IPS-NIHi7 (cell line): Measurements from ENCODE around the gene OTUD1.
"Not testable (repeated sequence)": the region's sequence is repeated elsewhere in the genome, so short reads cannot be mapped to it uniquely, and the experiment has no call there.

Experiments
- DNase-seq: peaks from one replicate; pipeline ENCODE4 v3.0.0; 2012; ENCODE audit warnings: mixed read lengths; ENCODE audit errors: extremely low spot score

The OTUD1 gene

GRCh38 chr10:23438547-23439451, at the start of gene OTUD1:
Gene OTUD1 (plus strand): TSS chr10:23439075. CDS start chr10:23439458, 383 bp downstream.
- DNase-seq, result peak; percentile 93

GRCh38 chr10:23390408-23390807, 48.5 kb upstream of the OTUD1 start:
- not testable (repeated sequence) for DNase-seq

DNA sequence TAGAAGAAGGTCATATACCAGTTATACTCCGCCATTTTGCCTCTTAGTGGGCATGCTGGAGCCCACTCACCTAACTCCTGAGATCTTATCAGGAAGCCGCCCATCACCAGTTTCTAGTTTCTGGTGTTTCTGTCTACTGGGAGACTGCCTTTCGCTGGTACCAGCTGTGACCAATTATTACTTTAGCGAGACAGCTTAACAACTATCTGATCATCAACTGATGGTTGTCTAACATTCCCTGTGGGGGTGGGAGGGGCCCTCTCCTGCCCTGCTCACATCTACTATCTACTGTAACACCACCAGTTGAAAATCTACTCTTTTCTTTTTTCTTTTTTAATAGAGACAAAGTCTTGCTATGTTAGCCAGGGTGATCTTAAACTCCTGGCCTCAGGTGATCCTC, 48.1 kb upstream of the OTUD1 start:
- DNase-seq, result no peak

- no peak for DNase-seq
Observed at GRCh38 chr10:23391821-23392220, 47.1 kb upstream of the OTUD1 start.

GRCh38 chr10:23395017-23395416, 43.9 kb upstream of the OTUD1 start:
- DNase-seq, result no peak

DNA sequence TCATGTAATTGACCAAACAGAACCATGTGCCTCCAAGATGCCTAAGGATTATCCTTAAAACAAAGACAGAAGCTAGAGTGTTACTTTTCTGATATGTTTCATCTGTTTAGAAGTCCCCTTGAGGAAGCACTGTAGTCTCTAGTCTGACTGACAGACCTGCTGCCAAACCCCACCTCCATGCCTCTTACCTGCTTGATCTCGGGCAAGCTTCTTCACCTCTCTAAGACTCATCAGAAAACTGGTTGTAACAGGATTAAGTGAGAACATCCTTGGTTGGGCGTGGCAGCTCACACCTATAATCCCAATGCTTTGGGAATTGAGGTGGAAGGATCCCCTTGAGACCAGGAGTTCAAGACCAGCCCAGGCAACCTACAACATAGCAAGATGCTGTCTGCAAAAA, 42.2 kb upstream of the OTUD1 start:
- no peak for DNase-seq

- DNase-seq, result no peak
Observed at GRCh38 chr10:23399701-23400144, 39.2 kb upstream of the OTUD1 start.

DNA sequence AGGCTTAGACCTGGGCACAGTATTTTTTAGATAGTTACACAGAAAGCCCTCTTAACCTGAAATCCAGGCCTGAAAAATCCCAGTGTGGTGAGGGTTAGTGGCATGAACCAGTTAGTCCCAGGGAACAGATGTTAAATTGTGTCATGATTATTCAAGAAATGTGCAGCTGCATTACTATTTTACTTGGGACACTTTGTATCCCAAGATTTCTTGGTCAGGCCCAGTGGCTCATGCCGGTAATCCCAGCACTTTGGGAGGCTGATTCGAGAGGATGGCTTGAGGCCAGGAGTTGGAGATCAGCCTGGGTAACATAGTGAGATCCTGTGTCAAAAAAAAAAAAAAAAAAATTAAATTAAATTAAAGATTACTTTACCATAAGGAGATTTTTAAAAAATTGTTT, 36.0 kb upstream of the OTUD1 start:
- DNase-seq, result no peak

DNA sequence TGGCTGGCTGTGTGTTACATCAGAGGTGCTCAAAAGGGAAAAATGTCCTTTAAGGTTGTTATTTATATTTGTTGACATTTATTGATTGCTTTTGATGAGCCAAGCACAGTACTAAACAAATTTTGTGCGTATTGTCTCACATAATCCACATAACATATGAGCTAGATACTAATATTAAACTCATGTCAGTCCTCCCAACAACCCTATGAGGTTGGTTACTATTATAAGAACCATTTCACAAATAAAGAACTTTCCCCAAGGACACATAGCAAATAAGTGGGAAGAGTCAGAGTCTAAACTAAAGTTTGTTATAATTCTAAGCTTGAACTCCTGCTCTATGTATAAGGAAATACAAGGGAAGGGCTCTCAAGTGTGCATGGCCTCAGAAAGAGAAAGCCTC, 35.6 kb upstream of the OTUD1 start:
- DNase-seq, result no peak

DNA sequence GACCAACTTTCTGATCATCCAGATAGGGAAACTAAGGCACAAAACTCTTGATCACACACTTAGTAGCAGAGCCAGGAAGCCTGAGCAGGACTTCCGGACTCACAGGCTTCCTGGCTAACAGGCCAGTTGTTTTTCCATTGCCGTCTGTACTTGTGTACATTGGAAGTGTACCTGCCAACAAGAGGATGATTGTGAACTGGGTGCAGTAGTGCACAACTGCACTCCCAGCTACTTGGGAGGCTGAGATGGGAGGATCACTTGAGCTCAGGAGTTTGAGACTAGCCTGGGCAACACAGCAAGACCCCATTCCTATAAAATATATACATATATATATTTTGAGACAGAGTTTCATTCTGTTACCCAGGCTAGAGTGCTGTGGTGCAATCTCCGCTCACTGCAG, 35.2 kb upstream of the OTUD1 start:
- no peak for DNase-seq

DNA sequence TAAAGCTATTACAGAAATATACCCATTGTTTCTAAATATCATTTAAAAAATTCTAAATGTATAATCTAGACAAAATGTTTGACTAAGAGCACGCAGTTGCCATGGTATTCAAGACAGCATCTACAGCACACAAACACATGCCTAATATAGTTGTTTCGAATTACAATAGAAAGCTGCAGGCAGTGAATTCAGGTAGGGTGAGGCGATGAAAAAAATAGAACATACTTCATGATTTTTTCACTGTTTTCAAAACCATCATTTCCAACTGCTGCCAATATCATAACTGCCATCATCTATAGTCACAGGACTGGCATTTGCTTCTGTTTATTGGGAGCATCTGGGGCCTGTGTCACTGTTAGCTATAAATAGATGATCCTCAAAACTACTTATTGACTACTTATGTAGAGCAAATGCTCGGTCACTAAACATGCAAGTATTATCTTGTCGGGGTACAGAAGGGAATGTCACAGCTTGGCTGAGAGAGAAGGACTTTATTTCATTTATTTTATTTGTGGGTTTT, 34.4 kb upstream of the OTUD1 start:
- no peak for DNase-seq

DNA sequence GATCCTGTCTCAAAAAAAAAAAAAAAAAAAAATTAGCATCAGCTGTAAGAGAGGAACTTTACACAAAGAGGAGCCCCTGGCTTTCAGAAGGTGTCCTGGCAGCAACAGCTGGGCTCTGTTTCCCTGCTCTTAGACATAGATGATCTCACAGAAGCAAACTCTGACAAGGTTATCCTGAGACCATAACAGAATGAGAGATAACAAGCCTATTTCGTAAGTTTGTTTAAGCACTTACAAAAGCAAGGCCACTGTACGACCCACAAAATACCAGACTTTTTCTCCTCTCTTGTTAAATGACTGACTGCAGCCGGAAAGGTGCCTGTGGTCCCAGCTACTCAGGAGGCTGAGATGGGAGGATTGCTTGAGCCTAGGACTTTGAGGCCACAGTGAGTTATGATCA, 33.3 kb upstream of the OTUD1 start:
- DNase-seq, result no peak

DNA sequence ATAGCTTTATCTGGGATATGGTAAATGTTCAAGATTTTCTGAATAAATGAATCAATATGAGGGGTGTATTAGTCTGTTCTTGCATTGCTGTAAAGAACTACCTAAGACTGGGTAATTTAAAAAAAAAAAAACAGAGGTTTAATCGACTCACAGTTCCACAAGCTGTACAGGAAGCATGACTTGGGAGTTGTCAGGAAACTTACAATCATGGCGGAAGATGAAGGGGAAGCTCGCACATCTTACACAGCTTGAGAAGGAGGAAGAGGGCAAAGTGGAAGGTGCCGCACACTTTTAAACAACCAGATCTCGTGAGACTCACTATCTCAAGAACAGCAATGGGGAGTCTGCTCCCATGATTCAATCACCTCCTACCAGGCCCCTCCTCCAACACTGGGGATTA, 32.5 kb upstream of the OTUD1 start:
- no peak for DNase-seq

DNA sequence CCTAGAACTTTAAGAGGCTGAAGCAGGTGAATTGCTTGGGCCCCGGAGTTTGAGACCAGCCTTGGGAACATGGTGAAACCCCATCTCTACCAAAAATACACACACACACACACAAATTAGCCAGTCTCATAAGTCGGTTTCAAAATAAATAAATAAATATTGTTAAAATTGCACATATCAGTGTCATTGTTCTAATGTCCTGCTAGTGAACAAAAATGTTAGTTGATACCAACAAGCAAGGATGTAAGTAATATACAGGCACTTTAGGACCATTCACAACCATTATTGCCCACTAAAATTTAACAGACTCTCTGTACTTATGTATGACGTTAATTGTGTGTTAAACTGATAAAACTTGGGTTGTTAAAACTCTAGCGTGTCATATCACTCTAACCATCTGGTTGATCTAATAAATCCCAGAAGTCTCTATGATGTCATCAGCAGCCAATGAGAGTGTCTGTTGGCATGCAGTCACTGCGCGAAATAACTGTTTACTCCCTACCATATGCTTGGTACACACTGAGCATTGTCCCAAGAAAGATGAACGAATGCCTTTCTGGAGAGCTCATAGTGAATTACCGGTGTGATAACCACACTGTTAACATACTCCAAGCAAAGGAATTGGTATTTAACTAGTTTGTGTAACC, 30.4 kb upstream of the OTUD1 start:
- DNase-seq, result no peak

DNA sequence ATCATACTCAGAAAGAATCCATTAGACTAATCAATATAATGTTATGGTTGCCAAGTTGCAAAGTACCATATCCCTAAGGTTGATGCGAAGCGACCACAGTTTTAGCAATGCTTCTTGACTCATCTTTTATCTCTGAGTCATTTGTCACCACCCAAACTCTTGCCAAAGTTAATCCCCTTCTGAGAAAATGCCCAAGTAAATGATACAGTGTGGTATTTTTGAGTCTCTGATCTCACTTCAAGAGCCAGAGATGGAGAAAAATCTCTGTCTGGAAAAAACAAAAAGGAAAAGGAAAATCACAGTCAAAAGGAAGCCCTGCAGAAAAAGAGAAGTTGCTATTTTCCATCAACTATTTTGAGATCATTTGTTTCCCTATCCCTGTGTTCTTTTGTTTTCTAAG, 26.7 kb upstream of the OTUD1 start:
- no peak for DNase-seq

- DNase-seq, result no peak
Observed at GRCh38 chr10:23413629-23414089, 25.2 kb upstream of the OTUD1 start.

GRCh38 chr10:23414658-23415057, 24.2 kb upstream of the OTUD1 start:
- DNase-seq, result no peak

DNA sequence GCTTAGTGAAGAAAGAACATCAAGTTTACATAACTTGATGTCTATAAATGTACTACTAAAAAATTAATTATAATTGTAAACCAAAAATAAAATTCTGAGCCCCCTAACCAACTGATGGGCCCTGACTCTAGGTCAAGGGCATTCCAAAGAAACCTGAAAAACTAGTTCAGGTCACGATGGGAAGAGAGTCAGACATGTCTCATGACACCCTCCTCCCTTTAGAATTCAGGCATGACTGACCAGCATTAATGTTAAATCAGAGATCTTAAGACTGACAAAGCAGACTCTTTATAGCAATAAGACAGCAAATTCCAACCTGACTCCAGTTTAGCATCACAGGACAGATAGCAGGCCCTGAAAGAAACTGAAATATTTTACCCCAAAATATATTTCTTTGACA, 21.6 kb upstream of the OTUD1 start:
- DNase-seq, result no peak

DNA sequence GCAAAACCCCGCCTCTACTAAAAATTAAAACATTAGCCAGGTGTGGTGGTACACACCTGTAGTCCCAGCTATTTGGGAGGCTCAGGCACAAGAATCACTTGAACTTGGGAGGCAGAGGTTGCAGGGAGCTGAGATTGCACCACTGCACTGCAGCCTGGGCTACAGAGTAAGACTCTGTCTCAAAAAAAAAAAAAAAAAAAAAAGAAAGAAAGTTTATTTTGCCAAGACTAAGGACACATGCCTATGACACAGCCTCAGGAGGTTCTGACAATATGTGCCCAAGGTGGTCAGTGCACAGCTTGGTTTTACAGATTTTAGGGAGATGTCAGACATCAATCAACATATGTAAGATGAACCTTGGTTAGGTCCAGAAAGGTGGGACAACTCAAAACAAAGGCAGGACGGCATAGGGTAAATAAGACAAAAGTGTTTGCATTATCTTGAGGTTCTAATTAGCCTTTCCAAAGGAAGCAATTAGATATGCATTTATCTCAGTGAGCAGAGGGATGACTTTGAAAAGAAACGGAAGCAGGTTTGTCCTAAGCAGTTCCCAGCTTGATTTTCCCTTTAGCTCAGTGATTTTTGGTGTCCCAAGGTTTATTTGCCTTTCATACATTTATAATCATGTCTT, 20.7 kb upstream of the OTUD1 start:
- no peak for DNase-seq

DNA sequence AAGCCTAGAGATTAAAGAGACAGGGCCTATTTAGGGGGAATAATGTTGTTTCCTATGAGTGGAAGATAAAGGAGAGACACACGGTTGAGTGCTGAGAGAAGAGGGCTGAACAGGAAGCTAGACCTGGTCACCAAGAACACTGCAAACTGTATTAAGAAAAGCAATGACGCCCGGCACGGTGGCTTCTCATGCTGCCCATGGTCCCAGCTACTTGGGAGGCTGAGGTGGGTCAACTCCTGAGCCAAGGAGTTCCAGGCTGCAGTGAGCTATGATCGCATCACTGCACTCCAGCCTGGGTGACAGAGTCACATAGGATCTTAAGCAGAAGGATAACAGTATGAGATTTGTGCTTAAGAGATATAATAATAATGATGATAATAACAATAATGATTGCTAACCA, 19.7 kb upstream of the OTUD1 start:
- no peak for DNase-seq

DNA sequence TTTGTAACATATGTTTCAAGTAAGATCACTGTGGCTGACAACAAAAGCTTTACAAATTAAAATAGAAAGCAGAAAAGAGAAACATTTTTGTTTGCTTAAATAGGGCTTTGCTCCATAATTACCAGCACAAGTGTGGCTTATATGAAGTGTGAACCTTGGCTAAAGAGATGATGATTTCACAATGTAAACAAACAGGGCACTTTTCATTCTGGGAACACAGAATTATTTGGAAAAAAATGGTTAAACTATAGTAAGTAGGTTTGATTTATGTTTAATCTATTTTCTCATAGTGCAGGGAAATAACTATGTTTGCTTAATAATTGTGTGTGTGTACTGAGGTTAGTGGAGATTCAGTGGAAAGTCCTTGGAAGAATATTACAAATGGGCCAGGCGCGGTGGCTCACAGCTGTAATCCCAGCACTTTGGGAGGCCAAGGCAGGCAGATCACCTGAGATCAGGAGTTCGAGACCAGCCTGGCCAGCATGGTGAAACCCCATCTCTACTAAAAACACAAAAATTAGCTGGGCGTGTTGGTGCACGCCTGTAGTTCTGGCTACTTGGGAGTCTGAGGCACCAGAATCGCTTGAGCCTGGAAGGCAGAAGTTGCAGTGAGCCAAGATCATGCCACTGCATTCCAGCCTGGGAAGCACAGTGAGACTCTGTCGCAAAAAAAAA, 19.1 kb upstream of the OTUD1 start:
- no peak for DNase-seq

- no peak for DNase-seq
Observed at GRCh38 chr10:23421397-23421796, 17.5 kb upstream of the OTUD1 start.
